GM23338 (cell line): ENCODE data around the gene EYS. TPM values are rescaled to one million over a fixed set of nuclear protein-coding genes. Genes with fewer than 3 reads are reported as not detected.

Experiments used
- ATAC-seq: fragments of 200-7000 bp; cut with Tn5 transposase; 3 replicates; pipeline ENCODE4 v1.9.1; 2020
- DNase-seq: peaks from one replicate; pipeline ENCODE4 v3.0.0-alpha.2; 2015; ENCODE audit warnings: low spot score
- H2AFZ ChIP-seq: fragments of 200-600 bp; sonication (generic); 2 replicates; pipeline ENCODE4 v1.8.0; 2016; ENCODE audit warnings: antibody characterized with exemption, mild to moderate bottlenecking, moderate library complexity
- H3F3A ChIP-seq: fragments of 200-600 bp; sonication (generic); replicated peaks from 2 replicates; pipeline ENCODE4 v1.8.0; 2017; ENCODE audit warnings: antibody characterized with exemption, mixed run types, low read depth
- H3K27ac ChIP-seq: fragments of 200-600 bp; sonication (generic); 2 replicates; pipeline ENCODE4 v1.6.1; 2016; ENCODE audit warnings: low read depth
- H3K27me3 ChIP-seq: fragments of 200-600 bp; sonication (generic); 2 replicates; pipeline ENCODE4 v1.8.0; 2016; ENCODE audit warnings: mild to moderate bottlenecking, mixed run types, moderate library complexity; ENCODE audit not compliant: insufficient read depth
- H3K36me3 ChIP-seq: fragments of 200-600 bp; sonication (generic); 2 replicates; pipeline ENCODE4 v1.8.0; 2016; ENCODE audit warnings: mild to moderate bottlenecking; ENCODE audit not compliant: insufficient read depth
- H3K4me1 ChIP-seq: fragments of 200-600 bp; sonication (generic); 2 replicates; pipeline ENCODE4 v1.8.0; 2016; ENCODE audit warnings: mild to moderate bottlenecking, moderate library complexity; ENCODE audit not compliant: insufficient read depth
- H3K4me2 ChIP-seq: fragments of 200-600 bp; sonication (generic); 2 replicates; pipeline ENCODE4 v1.7.1; 2017; ENCODE audit warnings: mixed run types
- H3K4me3 ChIP-seq: fragments of 200-600 bp; sonication (generic); 2 replicates; pipeline ENCODE4 v1.6.1; 2016; ENCODE audit warnings: mixed run types
- H3K79me2 ChIP-seq: fragments of 200-600 bp; sonication (generic); replicated peaks from 2 replicates; pipeline ENCODE4 v1.8.0; 2017; ENCODE audit warnings: mild to moderate bottlenecking; ENCODE audit not compliant: insufficient read depth
- H3K9me2 ChIP-seq: fragments of 200-600 bp; sonication (generic); 2 replicates; pipeline ENCODE4 v1.8.0; 2017; ENCODE audit not compliant: insufficient read depth
- H4K20me1 ChIP-seq: fragments of 200-600 bp; sonication (generic); replicated peaks from 2 replicates; pipeline ENCODE4 v1.8.0; 2017; ENCODE audit warnings: mild to moderate bottlenecking; ENCODE audit not compliant: insufficient read depth
- H3K27ac Mint-ChIP-seq: 2 replicates; pipeline ENCODE4 v1.8.0; 2020; ENCODE audit warnings: inconsistent platforms, mild to moderate bottlenecking, moderate library complexity, mixed read lengths
- H3K27me3 Mint-ChIP-seq: 3 replicates; pipeline ENCODE4 v1.8.0; 2022; ENCODE audit warnings: low read depth, mild to moderate bottlenecking, moderate library complexity, mixed read lengths, inconsistent platforms; ENCODE audit not compliant: insufficient read depth, poor library complexity
- H3K36me3 Mint-ChIP-seq: 3 replicates; pipeline ENCODE4 v1.8.0; 2021; ENCODE audit warnings: low read depth, mild to moderate bottlenecking, inconsistent platforms, moderate library complexity, mixed read lengths
- H3K4me1 Mint-ChIP-seq: 3 replicates; pipeline ENCODE4 v1.8.0; 2020; ENCODE audit warnings: mild to moderate bottlenecking, inconsistent platforms, mixed read lengths
- H3K4me3 Mint-ChIP-seq: 3 replicates; pipeline ENCODE4 v1.8.0; 2021; ENCODE audit warnings: moderate library complexity, mild to moderate bottlenecking, inconsistent platforms, mixed read lengths
- H3K9me3 Mint-ChIP-seq: 3 replicates; pipeline ENCODE4 v1.8.0; 2020; ENCODE audit warnings: moderate library complexity, mild to moderate bottlenecking, inconsistent platforms, mixed read lengths
- CREB1 ChIP-seq: fragments of 250-450 bp; sonication (Bioruptor Pico); IDR thresholded peaks from 2 replicates; pipeline ENCODE4 v1.5.0; 2020; ENCODE audit warnings: low read depth, mild to moderate bottlenecking, moderate library complexity
- EZH2 ChIP-seq: fragments of 200-600 bp; sonication (generic); IDR thresholded peaks from one replicate; pipeline ENCODE4 v1.8.0; 2017; ENCODE audit warnings: antibody characterized with exemption, mild to moderate bottlenecking, low read depth; ENCODE audit not compliant: unreplicated experiment
- EZH2phosphoT487 ChIP-seq: fragments of 200-600 bp; sonication (generic); IDR thresholded peaks from one replicate; pipeline ENCODE4 v1.8.1; 2018; ENCODE audit warnings: antibody characterized with exemption; ENCODE audit not compliant: unreplicated experiment
- JUNB ChIP-seq: IDR thresholded peaks from one replicate; pipeline ENCODE4 v1.6.1; 2016; ENCODE audit warnings: antibody characterized with exemption; ENCODE audit not compliant: unreplicated experiment
- NANOG ChIP-seq: IDR thresholded peaks from 2 replicates; pipeline ENCODE4 v1.6.1; 2016; ENCODE audit warnings: antibody characterized with exemption, borderline replicate concordance
- POLR2AphosphoS5 ChIP-seq: IDR thresholded peaks from 2 replicates; pipeline ENCODE4 v1.6.1; 2016; ENCODE audit warnings: antibody characterized with exemption, low read depth
- STAT1 ChIP-seq: IDR thresholded peaks from one replicate; pipeline ENCODE4 v1.6.1; 2016; ENCODE audit warnings: antibody characterized with exemption; ENCODE audit not compliant: unreplicated experiment
- ZNF114 ChIP-seq: fragments of 250-450 bp; sonication (Bioruptor Pico); IDR thresholded peaks from 2 replicates; pipeline ENCODE4 v1.5.0; 2020; ENCODE audit warnings: mild to moderate bottlenecking, moderate library complexity
- polyA plus RNA-seq: library from polyadenylated mRNA; unstranded; fragments of >200 nt; fragmentation: Nextera tagmentation; extraction: Ambion mirVana; gene quantifications from 2 replicates; pipeline ENCODE4 v1.2.1, GENCODE V29; 2016
- total RNA-seq: library from RNA; depleted of rRNA; stranded (reverse); fragments of >200 nt; shearing (Covaris generic); gene quantifications from 2 replicates; pipeline ENCODE4 v1.2.3, GENCODE V29; 2014
- TF ChIP-seq, protein P1 (sequence below): IDR thresholded peaks from one replicate; pipeline ENCODE4 v1.6.1; 2018; ENCODE audit warnings: antibody characterized with exemption; ENCODE audit not compliant: unreplicated experiment
- TF ChIP-seq, protein P2 (sequence below): IDR thresholded peaks from 2 replicates; pipeline ENCODE4 v1.6.1; 2016; ENCODE audit warnings: antibody characterized with exemption
- TF ChIP-seq, protein P3 (sequence below), 2 experiments: fragments of 200-600 bp in 1 of 2; sonication (generic) in 1 of 2; conservative IDR thresholded peaks; 2 replicates each; pipeline versions ENCODE4 v1.5.1 to v1.6.1; 2016 to 2017; ENCODE audit warnings: antibody characterized with exemption in 2 of 2, low read depth in 2 of 2, mild to moderate bottlenecking in 2 of 2, moderate library complexity in 1 of 2

The EYS gene
- total and polyA plus RNA-seq, 2 experiments from 2014 or later = 0.38 to 0.52 TPM

- TF ChIP-seq POLR2AphosphoS5 (no peak), ZNF114 (no peak), CREB1 (CRISPR knock-in tag) (no peak), JUNB (no peak), STAT1 (no peak), EZH2phosphoT487 (no peak), EZH2 (no peak), NANOG (no peak)
- TF ChIP-seq, protein P1, sequence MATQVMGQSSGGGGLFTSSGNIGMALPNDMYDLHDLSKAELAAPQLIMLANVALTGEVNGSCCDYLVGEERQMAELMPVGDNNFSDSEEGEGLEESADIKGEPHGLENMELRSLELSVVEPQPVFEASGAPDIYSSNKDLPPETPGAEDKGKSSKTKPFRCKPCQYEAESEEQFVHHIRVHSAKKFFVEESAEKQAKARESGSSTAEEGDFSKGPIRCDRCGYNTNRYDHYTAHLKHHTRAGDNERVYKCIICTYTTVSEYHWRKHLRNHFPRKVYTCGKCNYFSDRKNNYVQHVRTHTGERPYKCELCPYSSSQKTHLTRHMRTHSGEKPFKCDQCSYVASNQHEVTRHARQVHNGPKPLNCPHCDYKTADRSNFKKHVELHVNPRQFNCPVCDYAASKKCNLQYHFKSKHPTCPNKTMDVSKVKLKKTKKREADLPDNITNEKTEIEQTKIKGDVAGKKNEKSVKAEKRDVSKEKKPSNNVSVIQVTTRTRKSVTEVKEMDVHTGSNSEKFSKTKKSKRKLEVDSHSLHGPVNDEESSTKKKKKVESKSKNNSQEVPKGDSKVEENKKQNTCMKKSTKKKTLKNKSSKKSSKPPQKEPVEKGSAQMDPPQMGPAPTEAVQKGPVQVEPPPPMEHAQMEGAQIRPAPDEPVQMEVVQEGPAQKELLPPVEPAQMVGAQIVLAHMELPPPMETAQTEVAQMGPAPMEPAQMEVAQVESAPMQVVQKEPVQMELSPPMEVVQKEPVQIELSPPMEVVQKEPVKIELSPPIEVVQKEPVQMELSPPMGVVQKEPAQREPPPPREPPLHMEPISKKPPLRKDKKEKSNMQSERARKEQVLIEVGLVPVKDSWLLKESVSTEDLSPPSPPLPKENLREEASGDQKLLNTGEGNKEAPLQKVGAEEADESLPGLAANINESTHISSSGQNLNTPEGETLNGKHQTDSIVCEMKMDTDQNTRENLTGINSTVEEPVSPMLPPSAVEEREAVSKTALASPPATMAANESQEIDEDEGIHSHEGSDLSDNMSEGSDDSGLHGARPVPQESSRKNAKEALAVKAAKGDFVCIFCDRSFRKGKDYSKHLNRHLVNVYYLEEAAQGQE = no peak
- TF ChIP-seq, protein P2, sequence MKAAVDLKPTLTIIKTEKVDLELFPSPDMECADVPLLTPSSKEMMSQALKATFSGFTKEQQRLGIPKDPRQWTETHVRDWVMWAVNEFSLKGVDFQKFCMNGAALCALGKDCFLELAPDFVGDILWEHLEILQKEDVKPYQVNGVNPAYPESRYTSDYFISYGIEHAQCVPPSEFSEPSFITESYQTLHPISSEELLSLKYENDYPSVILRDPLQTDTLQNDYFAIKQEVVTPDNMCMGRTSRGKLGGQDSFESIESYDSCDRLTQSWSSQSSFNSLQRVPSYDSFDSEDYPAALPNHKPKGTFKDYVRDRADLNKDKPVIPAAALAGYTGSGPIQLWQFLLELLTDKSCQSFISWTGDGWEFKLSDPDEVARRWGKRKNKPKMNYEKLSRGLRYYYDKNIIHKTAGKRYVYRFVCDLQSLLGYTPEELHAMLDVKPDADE = no peak
- peaks cover 6% of the 10 kb centered on the region for H3K27me3 Mint-ChIP-seq
- Histone ChIP-seq H3K4me3 (no peak overlapping the region), H3K4me1 (peaks cover 10% of the 10 kb centered on the region), H3K36me3 (no peaks in the 10 kb centered on the region), H3K27me3 (no peaks in the 10 kb centered on the region), H3K4me2 (no peak overlapping the region), H3K9me2 (no peaks in the 10 kb centered on the region), H3F3A (no peaks in the 10 kb centered on the region), H4K20me1 (no peaks in the 10 kb centered on the region), H3K79me2 (no peaks in the 10 kb centered on the region), H3K27ac (no peak overlapping the region), H2AFZ (no peak overlapping the region; the same call in 1 of the 2 replicates)
- no peak overlapping the region for H3K27ac Mint-ChIP-seq
- H3K36me3 Mint-ChIP-seq = peaks cover 14% of the 10 kb centered on the region; the same call in 2 of the 3 replicates
- no peak for DNase-seq
- peaks cover 9% of the 10 kb centered on the region for H3K4me1 Mint-ChIP-seq
- no peak for ATAC-seq
- H3K4me3 Mint-ChIP-seq = no peak overlapping the region
- peaks cover 12% of the 10 kb centered on the region for H3K9me3 Mint-ChIP-seq
These were observed 810.1 kb downstream of the EYS start for GRCh38 chr6:64896939-64897338.

GRCh38 chr6:64895945-64896344 lies 811.1 kb downstream of the EYS start:
- Histone ChIP-seq H3K36me3 (no peaks in the 10 kb centered on the region), H2AFZ (peak overlapping the region; percentile 40; the same call in 1 of the 2 replicates), H3K4me1 (peaks cover 20% of the 10 kb centered on the region), H3K4me3 (no peak overlapping the region), H3K9me2 (no peaks in the 10 kb centered on the region), H3K27me3 (no peaks in the 10 kb centered on the region), H3F3A (no peaks in the 10 kb centered on the region), H3K79me2 (no peaks in the 10 kb centered on the region), H3K4me2 (no peak overlapping the region), H4K20me1 (no peaks in the 10 kb centered on the region), H3K27ac (no peak overlapping the region)
- Mint-ChIP-seq H3K9me3 (peaks cover 12% of the 10 kb centered on the region), H3K4me3 (no peak overlapping the region), H3K27ac (no peak overlapping the region), H3K36me3 (peaks cover 14% of the 10 kb centered on the region; the same call in 2 of the 3 replicates), H3K27me3 (peaks cover 6% of the 10 kb centered on the region), H3K4me1 (peaks cover 14% of the 10 kb centered on the region)
- no peak for DNase-seq
- ATAC-seq = no peak
- TF ChIP-seq NANOG (no peak), CREB1 (CRISPR knock-in tag) (no peak), EZH2phosphoT487 (no peak)
- TF ChIP-seq, protein P3, sequence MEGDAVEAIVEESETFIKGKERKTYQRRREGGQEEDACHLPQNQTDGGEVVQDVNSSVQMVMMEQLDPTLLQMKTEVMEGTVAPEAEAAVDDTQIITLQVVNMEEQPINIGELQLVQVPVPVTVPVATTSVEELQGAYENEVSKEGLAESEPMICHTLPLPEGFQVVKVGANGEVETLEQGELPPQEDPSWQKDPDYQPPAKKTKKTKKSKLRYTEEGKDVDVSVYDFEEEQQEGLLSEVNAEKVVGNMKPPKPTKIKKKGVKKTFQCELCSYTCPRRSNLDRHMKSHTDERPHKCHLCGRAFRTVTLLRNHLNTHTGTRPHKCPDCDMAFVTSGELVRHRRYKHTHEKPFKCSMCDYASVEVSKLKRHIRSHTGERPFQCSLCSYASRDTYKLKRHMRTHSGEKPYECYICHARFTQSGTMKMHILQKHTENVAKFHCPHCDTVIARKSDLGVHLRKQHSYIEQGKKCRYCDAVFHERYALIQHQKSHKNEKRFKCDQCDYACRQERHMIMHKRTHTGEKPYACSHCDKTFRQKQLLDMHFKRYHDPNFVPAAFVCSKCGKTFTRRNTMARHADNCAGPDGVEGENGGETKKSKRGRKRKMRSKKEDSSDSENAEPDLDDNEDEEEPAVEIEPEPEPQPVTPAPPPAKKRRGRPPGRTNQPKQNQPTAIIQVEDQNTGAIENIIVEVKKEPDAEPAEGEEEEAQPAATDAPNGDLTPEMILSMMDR (conservative IDR thresholded peaks at IDR 0.05; ENCODE audit: low read depth in 2 of 2) = no peak
